ENCODE results near the gene ANTXR1. TPM values are rescaled to one million over a fixed set of nuclear protein-coding genes. Genes with fewer than 3 reads are reported as not detected.

ANTXR1 gene
- total RNA-seq, 3 donors from 2014 or later (not counting 1 experiment from before 2014, with no cell fraction given): not detected

DNA sequence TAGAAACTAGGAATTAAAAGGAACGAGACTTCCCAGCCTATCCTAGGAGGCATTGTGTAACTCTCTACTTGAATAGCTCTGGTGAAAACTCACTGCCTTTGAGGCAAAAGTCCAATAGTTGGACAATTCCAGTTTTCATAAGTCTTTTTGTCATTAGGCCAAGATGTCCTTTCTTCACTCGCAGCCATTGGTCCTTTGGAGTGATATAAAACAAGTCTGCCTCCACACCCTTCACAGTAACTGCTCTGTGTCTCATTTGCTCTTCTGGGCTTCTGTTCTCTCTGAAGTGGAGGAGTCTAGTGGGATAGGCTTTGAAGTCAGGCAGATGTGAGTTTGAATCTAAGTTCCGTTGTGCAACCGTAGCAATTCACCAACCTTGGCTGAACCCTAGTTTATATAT, 28.2 kb downstream of the ANTXR1 start:
- intact Hi-C loops (cut with micrococcal nuclease): no loop called here
- H3K9me3 Mint-ChIP-seq: no peaks in the 10 kb centered on the region
- H3K27me3 Mint-ChIP-seq (ENCODE audit: low read depth in 2 of 2): peaks cover 14 to 50% of the 10 kb centered on the region in 2 donors
- WGBS (ENCODE audit: insufficient coverage): 95% methylated on average over 4 of the region's 4 CpGs
- H3K27ac Mint-ChIP-seq: no peak overlapping the region
- no peak for ATAC-seq
- no peaks in the 10 kb centered on the region for H3K4me1 ChIP-seq (ENCODE audit: control insufficient read depth, insufficient read depth, low read length)
- no peaks in the 10 kb centered on the region for H3K36me3 ChIP-seq (ENCODE audit: control insufficient read depth, insufficient read depth, low read length)
- no peak overlapping the region for H3K4me3 ChIP-seq (ENCODE audit: low read length)
- H3K36me3 Mint-ChIP-seq: no peaks in the 10 kb centered on the region
- H3K27me3 ChIP-seq (ENCODE audit: control insufficient read depth, insufficient read depth, low read length): no peaks in the 10 kb centered on the region
- H3K4me1 Mint-ChIP-seq: no peaks in the 10 kb centered on the region
- H3K4me3 Mint-ChIP-seq: no peak overlapping the region
- DNase-seq: no peak
- no peak overlapping the region for H3K27ac ChIP-seq (ENCODE audit: low read length)
- TF ChIP-seq CTCF (IDR thresholded peaks at IDR 0.05): no peak
- no peaks in the 10 kb centered on the region for H3K9me3 ChIP-seq (ENCODE audit: control insufficient read depth, insufficient read depth, low read length)

GRCh38 chr2:69043736-69044400, 30.9 kb downstream of the ANTXR1 start:
- Mint-ChIP-seq H3K27ac (no peak overlapping the region), H3K27me3 (ENCODE audit: low read depth in 2 of 2) (peaks cover 14 to 37% of the 10 kb centered on the region in 2 donors), H3K4me1 (no peaks in the 10 kb centered on the region), H3K9me3 (no peaks in the 10 kb centered on the region), H3K4me3 (no peak overlapping the region), H3K36me3 (no peaks in the 10 kb centered on the region)
- intact Hi-C loops (cut with micrococcal nuclease): no loop called here
- Histone ChIP-seq H3K9me3 (ENCODE audit: control insufficient read depth, insufficient read depth, low read length) (no peaks in the 10 kb centered on the region), H3K36me3 (ENCODE audit: control insufficient read depth, insufficient read depth, low read length) (no peaks in the 10 kb centered on the region), H3K4me1 (ENCODE audit: control insufficient read depth, insufficient read depth, low read length) (no peaks in the 10 kb centered on the region), H3K4me3 (ENCODE audit: low read length) (no peak overlapping the region), H3K27me3 (ENCODE audit: control insufficient read depth, insufficient read depth, low read length) (no peaks in the 10 kb centered on the region), H3K27ac (ENCODE audit: low read length) (no peak overlapping the region)
- no peak for DNase-seq
- no peak for ATAC-seq
- 77% methylated on average over 9 of the region's 9 CpGs for WGBS (ENCODE audit: insufficient coverage)
- TF ChIP-seq CTCF (IDR thresholded peaks at IDR 0.05): no peak

- Histone ChIP-seq H3K36me3 (ENCODE audit: control insufficient read depth, insufficient read depth, low read length) (no peaks in the 10 kb centered on the region), H3K27ac (ENCODE audit: low read length) (no peak overlapping the region), H3K4me1 (ENCODE audit: control insufficient read depth, insufficient read depth, low read length) (no peaks in the 10 kb centered on the region), H3K27me3 (ENCODE audit: control insufficient read depth, insufficient read depth, low read length) (no peaks in the 10 kb centered on the region), H3K4me3 (ENCODE audit: low read length) (no peak overlapping the region), H3K9me3 (ENCODE audit: control insufficient read depth, insufficient read depth, low read length) (no peaks in the 10 kb centered on the region)
- H3K27ac Mint-ChIP-seq: no peak overlapping the region
- intact Hi-C loops (cut with micrococcal nuclease): no loop called here
- ATAC-seq: no peak
- TF ChIP-seq CTCF (IDR thresholded peaks at IDR 0.05): no peak
- no peaks in the 10 kb centered on the region for H3K9me3 Mint-ChIP-seq
- H3K36me3 Mint-ChIP-seq: no peaks in the 10 kb centered on the region
- DNase-seq: no peak
- peaks cover 16 to 26% of the 10 kb centered on the region in 2 donors for H3K27me3 Mint-ChIP-seq (ENCODE audit: low read depth in 2 of 2)
- H3K4me3 Mint-ChIP-seq: no peak overlapping the region
- no peaks in the 10 kb centered on the region for H3K4me1 Mint-ChIP-seq
- 87% methylated on average over 1 of the region's 1 CpG for WGBS (ENCODE audit: insufficient coverage)
Observed at GRCh38 chr2:69046221-69046662, 33.3 kb downstream of the ANTXR1 start.

- no peak overlapping the region for H3K4me3 ChIP-seq (ENCODE audit: low read length)
- ATAC-seq: no peak
- no peaks in the 10 kb centered on the region for H3K36me3 Mint-ChIP-seq
- H3K27me3 Mint-ChIP-seq (ENCODE audit: low read depth in 2 of 2): peaks cover 15 to 25% of the 10 kb centered on the region in 2 donors
- no peak for TF ChIP-seq CTCF (IDR thresholded peaks at IDR 0.05)
- H3K4me1 Mint-ChIP-seq: no peaks in the 10 kb centered on the region
- no peaks in the 10 kb centered on the region for H3K36me3 ChIP-seq (ENCODE audit: control insufficient read depth, insufficient read depth, low read length)
- intact Hi-C loops (cut with micrococcal nuclease): no loop called here
- no peaks in the 10 kb centered on the region for H3K9me3 Mint-ChIP-seq
- no peaks in the 10 kb centered on the region for H3K27me3 ChIP-seq (ENCODE audit: control insufficient read depth, insufficient read depth, low read length)
- no peak for DNase-seq
- H3K4me3 Mint-ChIP-seq: no peak overlapping the region
- no peaks in the 10 kb centered on the region for H3K9me3 ChIP-seq (ENCODE audit: control insufficient read depth, insufficient read depth, low read length)
- no peak overlapping the region for H3K27ac Mint-ChIP-seq
- 88% methylated on average over 1 of the region's 1 CpG for WGBS (ENCODE audit: insufficient coverage)
- H3K4me1 ChIP-seq (ENCODE audit: control insufficient read depth, insufficient read depth, low read length): no peaks in the 10 kb centered on the region
- H3K27ac ChIP-seq (ENCODE audit: low read length): no peak overlapping the region
Observed at GRCh38 chr2:69047625-69048145, 34.7 kb downstream of the ANTXR1 start.
